Cerebellar cortex (tissue), 1 donor: ENCODE results near the gene ATP11B.

Experiments used
- DNase-seq: peaks from one replicate; pipeline ENCODE4 v3.0.0-alpha.2; 2015; ENCODE audit warnings: low spot score

Gene ATP11B

GRCh38 chr3:182792901-182793662, at the start of gene ATP11B:
ATP11B (plus strand) TSS chr3:182793504; CDS start chr3:182793760, 256 bp downstream.
- DNase-seq = peak; percentile 75

- no peak for DNase-seq
These were observed 46.3 kb upstream of the ATP11B start for GRCh38 chr3:182746959-182747358.

- DNase-seq = no peak
These were observed 38.0 kb upstream of the ATP11B start for GRCh38 chr3:182755308-182755707.

- no peak for DNase-seq
These were observed 37.6 kb upstream of the ATP11B start for GRCh38 chr3:182755712-182756111.

GRCh38 chr3:182760576-182761164, 32.6 kb upstream of the ATP11B start:
- no peak for DNase-seq

GRCh38 chr3:182763896-182764295, 29.4 kb upstream of the ATP11B start:
- no peak for DNase-seq

- DNase-seq = no peak
These were observed 28.0 kb upstream of the ATP11B start for GRCh38 chr3:182765287-182765686.

GRCh38 chr3:182766099-182766498, 27.2 kb upstream of the ATP11B start:
- no peak for DNase-seq

- no peak for DNase-seq
These were observed 24.9 kb upstream of the ATP11B start for GRCh38 chr3:182768413-182768812.

GRCh38 chr3:182769673-182770072, 23.6 kb upstream of the ATP11B start:
- DNase-seq = no peak

- DNase-seq = no peak
These were observed 11.2 kb upstream of the ATP11B start for GRCh38 chr3:182782149-182782548.

GRCh38 chr3:182783106-182783505, 10.2 kb upstream of the ATP11B start:
- no peak for DNase-seq

GRCh38 chr3:182784542-182784941, 8.8 kb upstream of the ATP11B start:
- no peak for DNase-seq

GRCh38 chr3:182785142-182785541, 8.2 kb upstream of the ATP11B start:
- DNase-seq = no peak

GRCh38 chr3:182785756-182786155, 7.5 kb upstream of the ATP11B start:
- no peak for DNase-seq

GRCh38 chr3:182786564-182787196, 6.6 kb upstream of the ATP11B start:
- DNase-seq = no peak

- no peak for DNase-seq
These were observed 5.8 kb upstream of the ATP11B start for GRCh38 chr3:182787302-182788036.

- DNase-seq = no peak
These were observed 3.9 kb upstream of the ATP11B start for GRCh38 chr3:182789371-182789770.

- DNase-seq = no peak
These were observed 2.7 kb upstream of the ATP11B start for GRCh38 chr3:182790612-182791011.

- DNase-seq = peak; percentile 38
These were observed 555 bp downstream of the ATP11B start for GRCh38 chr3:182793663-182794454.

- DNase-seq = no peak
These were observed 1.4 kb downstream of the ATP11B start for GRCh38 chr3:182794455-182795388.
